Esophagus (tissue), 2 donors: ENCODE measurements around the gene INO80E. TPM values are rescaled to one million over a fixed set of nuclear protein-coding genes. Genes with fewer than 3 reads are reported as not detected.
A peak's percentile ranks its signal among the peaks of the same experiment; 100 is the strongest.

ENCODE experiments used
- H3K27ac ChIP-seq, 2 donors: one replicate each; pipeline ENCODE4 v1.5.1; 2013; ENCODE audit warnings: low read depth in 2 of 2, mild to moderate bottlenecking in 2 of 2, inconsistent platforms in 1 of 2, low read length in 1 of 2, moderate library complexity in 1 of 2
- H3K27me3 ChIP-seq, 2 donors: one replicate each; pipeline ENCODE4 v1.6.1; 2013; ENCODE audit warnings: low read length in 2 of 2, control low read depth in 1 of 2, mild to moderate bottlenecking in 1 of 2; ENCODE audit not compliant: insufficient read depth in 2 of 2, control insufficient read depth in 1 of 2
- H3K36me3 ChIP-seq, 2 donors: one replicate each; pipeline ENCODE4 v1.6.1; 2013; ENCODE audit warnings: low read length in 1 of 2; ENCODE audit not compliant: control insufficient read depth in 2 of 2, insufficient read depth in 2 of 2
- H3K4me1 ChIP-seq, 2 donors: one replicate each; pipeline ENCODE4 v1.6.1; 2013; ENCODE audit warnings: low read length in 1 of 2; ENCODE audit not compliant: control insufficient read depth in 2 of 2, insufficient read depth in 2 of 2
- H3K4me3 ChIP-seq, 2 donors: one replicate each; pipeline ENCODE4 v1.5.1; 2013; ENCODE audit warnings: low read length in 2 of 2, mild to moderate bottlenecking in 2 of 2, low read depth in 1 of 2, moderate library complexity in 1 of 2
- H3K9me3 ChIP-seq, 2 donors: one replicate each; pipeline ENCODE4 v1.6.1; 2013; ENCODE audit warnings: mild to moderate bottlenecking in 2 of 2, low read depth in 1 of 2, low read length in 1 of 2, moderate library complexity in 1 of 2; ENCODE audit not compliant: control insufficient read depth in 2 of 2, insufficient read depth in 1 of 2
- WGBS, 2 donors: extraction: QIAGEN DNeasy Blood & Tissue Kit; methylation state at CpG; one replicate each; pipeline ENCODE4 v1.1.7; 2013; 5-methylcytosine and 5-hydroxymethylcytosine counted together
- polyA plus RNA-seq, 2 donors: library from polyadenylated mRNA; stranded (reverse); fragments of 200-250 nt; gene quantifications; one replicate each; pipeline ENCODE4 v1.2.3, GENCODE V29; 2013
- donor health status: healthy with polysubstance abuse.
- donor health status: Bipolar disorder and iron deficiency.

INO80E gene
- polyA plus RNA-seq, 2 donors: 46.4 to 82.1 TPM

DNA sequence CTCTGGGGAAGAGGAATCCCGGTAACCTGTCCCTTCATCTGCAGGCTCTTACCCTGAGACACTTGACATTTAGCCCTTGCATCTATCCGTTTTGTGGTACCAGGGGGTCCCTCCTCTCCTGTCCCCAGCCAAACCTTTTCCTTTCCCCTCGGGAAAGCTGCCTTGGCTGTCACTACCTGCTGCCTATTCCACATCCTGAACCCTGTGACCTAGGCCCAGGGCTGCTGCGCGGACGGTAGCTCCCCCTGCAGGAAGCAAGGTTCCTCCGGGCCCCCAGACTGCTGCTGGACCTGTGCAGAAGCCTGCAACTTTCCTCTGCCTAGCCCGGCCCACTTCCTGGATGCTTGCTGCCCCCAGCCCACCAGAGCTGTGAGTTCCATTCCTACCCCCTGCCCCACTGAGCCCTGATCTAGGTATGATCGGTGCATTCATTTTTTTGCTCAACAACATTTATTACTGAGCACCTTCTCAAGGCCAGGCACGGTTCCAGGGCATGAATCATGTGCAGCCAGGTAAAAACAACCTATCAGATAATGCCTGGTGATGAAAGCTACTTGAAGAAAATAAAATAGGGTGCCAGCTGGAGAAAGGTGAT, 59.0 kb downstream of the INO80E start:
- 22 to 25% methylated on average over 10 of the region's 10 CpGs for WGBS, 2 donors

More for the DNA sequence above, 59.0 kb downstream of the INO80E start:
- Histone ChIP-seq H3K27ac (peak overlapping the region in 1 of 2 donors; percentile 62), H3K36me3 (no peaks in the 10 kb centered on the region), H3K27me3 (no peaks in the 10 kb centered on the region), H3K9me3 (no peaks in the 10 kb centered on the region), H3K4me3 (no peak overlapping the region), H3K4me1 (peaks cover 10 to 11% of the 10 kb centered on the region in 2 donors)

Other genes with a start within 250 kb of the INO80E start
- gene ZG16, start 218.0 kb upstream of the INO80E start, polyA plus RNA-seq: under 1 TPM in 1 of 2 donors, not detected in 1; 0.02 TPM
- 10 to 100 TPM; 43.3 to 57.9 TPM for gene KIF22, start 205.5 kb upstream of the INO80E start, polyA plus RNA-seq
- 100 to 1,000 TPM in 1 of 2 donors, 10 to 100 TPM in 1; 95.9 to 111 TPM for gene MAZ, start 189.7 kb upstream of the INO80E start, polyA plus RNA-seq
- 1 to 10 TPM; 1.1 to 2.1 TPM for gene PRRT2, start 184.0 kb upstream of the INO80E start, polyA plus RNA-seq
- 10 to 100 TPM; 23.2 to 32.4 TPM for gene PAGR1, start 180.1 kb upstream of the INO80E start, polyA plus RNA-seq
- gene MVP, start 175.8 kb upstream of the INO80E start, polyA plus RNA-seq: 10 to 100 TPM; 63.3 to 69.4 TPM
- 10 to 100 TPM; 26.7 to 48.3 TPM for gene CDIPT, start 133.0 kb upstream of the INO80E start, polyA plus RNA-seq
- under 1 TPM; 0.35 to 0.45 TPM for gene SEZ6L2, start 96.7 kb upstream of the INO80E start, polyA plus RNA-seq
- gene ASPHD1, start 95.8 kb upstream of the INO80E start, polyA plus RNA-seq: under 1 TPM; 0.31 to 0.39 TPM
- 10 to 100 TPM; 10.1 to 15.5 TPM for gene KCTD13, start 70.0 kb upstream of the INO80E start, polyA plus RNA-seq
- 10 to 100 TPM; 61.1 to 83.4 TPM for gene TMEM219, start 34.2 kb upstream of the INO80E start, polyA plus RNA-seq
- 10 to 100 TPM; 15.6 to 30.2 TPM for gene TAOK2, start 22.4 kb upstream of the INO80E start, polyA plus RNA-seq
- 1 to 10 TPM; 6.3 to 9.7 TPM for gene HIRIP3, start 624 bp upstream of the INO80E start, polyA plus RNA-seq
- gene DOC2A, start 14.8 kb downstream of the INO80E start, polyA plus RNA-seq: 1 to 10 TPM in 1 of 2 donors, under 1 TPM in 1; 0.69 to 3.0 TPM
- gene C16orf92, start 27.0 kb downstream of the INO80E start, polyA plus RNA-seq: not detected
- gene TLCD3B, start 35.0 kb downstream of the INO80E start, polyA plus RNA-seq: under 1 TPM; 0.04 to 0.16 TPM
- 1,000 to 10,000 TPM; 1,266 to 1,398 TPM for gene ALDOA, start 69.5 kb downstream of the INO80E start, polyA plus RNA-seq
- 100 to 1,000 TPM; 113 TPM for gene PPP4C, start 79.8 kb downstream of the INO80E start, polyA plus RNA-seq
- gene TBX6, start 95.7 kb downstream of the INO80E start, polyA plus RNA-seq: 10 to 100 TPM in 1 of 2 donors, 1 to 10 TPM in 1; 6.2 to 15.8 TPM
- gene YPEL3, start 100.0 kb downstream of the INO80E start, polyA plus RNA-seq: 100 to 1,000 TPM in 1 of 2 donors, 10 to 100 TPM in 1; 73.6 to 183 TPM
- 10 to 100 TPM; 49.2 to 82.8 TPM for gene GDPD3, start 117.3 kb downstream of the INO80E start, polyA plus RNA-seq
- gene MAPK3, start 127.0 kb downstream of the INO80E start, polyA plus RNA-seq: 100 to 1,000 TPM; 120 to 126 TPM
- 10 to 100 TPM; 18.0 to 18.4 TPM for gene CORO1A, start 187.4 kb downstream of the INO80E start, polyA plus RNA-seq
- 100 to 1,000 TPM; 195 to 283 TPM for gene BOLA2B, start 197.4 kb downstream of the INO80E start, polyA plus RNA-seq
- gene SLX1A, start 197.6 kb downstream of the INO80E start, polyA plus RNA-seq: 10 to 100 TPM; 44.9 to 48.2 TPM
- gene SULT1A3, start 203.0 kb downstream of the INO80E start, polyA plus RNA-seq: 10 to 100 TPM; 10.0 to 39.0 TPM